ENCODE measurements around the gene ZNF837.
"Not testable (repeated sequence)": the region's sequence is repeated elsewhere in the genome, so short reads cannot be mapped to it uniquely, and the experiment has no call there.

Gene ZNF837

DNA sequence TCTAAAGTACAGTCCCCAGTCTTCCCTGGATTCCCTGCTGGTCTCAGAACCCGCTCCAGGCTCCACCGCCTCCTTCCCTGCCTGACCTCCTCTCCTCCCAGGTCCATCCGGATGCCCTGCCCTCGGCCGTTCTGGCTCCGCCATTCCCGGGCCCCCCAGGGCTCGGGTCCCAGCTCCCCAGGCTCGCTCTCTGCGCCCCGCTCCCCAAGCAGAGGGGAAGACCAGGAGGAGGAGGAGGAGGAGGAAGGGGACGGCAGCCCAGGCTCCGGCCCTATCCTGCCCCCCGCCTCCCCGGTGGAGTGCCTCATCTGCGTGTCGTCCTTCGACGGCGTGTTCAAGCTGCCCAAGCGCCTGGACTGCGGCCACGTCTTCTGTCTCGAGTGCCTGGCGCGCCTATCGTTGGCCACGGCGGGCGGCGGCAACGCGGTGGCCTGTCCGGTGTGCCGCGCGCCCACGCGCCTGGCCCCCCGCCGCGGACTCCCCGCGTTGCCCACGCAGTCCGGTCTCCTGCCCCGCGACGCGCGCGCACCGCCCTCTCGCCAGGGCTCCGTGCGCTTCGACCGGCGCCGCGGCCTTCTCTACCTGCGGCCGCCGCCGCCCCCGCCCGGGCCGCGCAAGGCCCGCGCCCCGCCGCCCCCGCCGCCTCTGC, 15.3 kb upstream of the ZNF837 start:
- no peak for DNase-seq

DNA sequence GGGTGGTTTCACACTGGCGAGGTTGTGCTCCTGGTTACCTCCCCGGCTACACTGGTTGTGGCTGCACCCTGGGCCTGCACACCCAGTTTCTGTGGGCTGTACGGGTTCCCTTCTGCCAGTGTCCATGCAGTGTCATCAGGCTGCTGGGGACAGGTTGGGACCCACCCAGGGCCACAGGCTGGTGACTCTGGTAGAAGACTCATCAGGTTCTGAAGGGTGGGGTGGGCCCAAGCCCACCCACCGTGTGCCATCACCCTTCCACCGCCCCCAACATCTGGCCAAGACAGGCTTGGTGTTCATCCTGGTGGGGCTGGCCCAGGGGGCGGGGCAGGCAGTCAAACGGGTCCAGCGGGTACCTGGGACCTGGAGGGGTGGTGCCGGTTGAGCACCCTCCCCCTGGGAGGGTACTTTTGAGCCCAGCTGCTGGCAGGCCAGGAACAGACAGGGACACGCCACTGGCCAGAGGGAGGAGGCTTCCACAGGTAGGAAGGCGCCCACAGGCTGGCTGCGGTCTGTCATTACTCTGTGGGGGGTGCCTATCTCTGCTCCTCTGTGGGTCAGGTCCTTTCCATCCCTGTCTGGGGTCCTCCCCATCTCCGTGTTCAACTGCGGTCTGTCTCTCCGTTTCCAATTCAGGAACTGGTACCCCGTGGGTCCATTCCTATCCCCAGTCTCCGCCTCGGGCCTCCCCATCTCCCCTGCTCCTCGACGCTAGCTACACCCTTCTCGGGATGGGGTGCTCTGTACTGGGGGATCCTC, 14.6 kb upstream of the ZNF837 start, which contains the start of gene RNF225:
TSS of gene RNF225 (plus strand) at position 437 of the 759 bp plus-strand sequence. CDS start 434 bp downstream, outside the sequence.
- no peak for DNase-seq

DNA sequence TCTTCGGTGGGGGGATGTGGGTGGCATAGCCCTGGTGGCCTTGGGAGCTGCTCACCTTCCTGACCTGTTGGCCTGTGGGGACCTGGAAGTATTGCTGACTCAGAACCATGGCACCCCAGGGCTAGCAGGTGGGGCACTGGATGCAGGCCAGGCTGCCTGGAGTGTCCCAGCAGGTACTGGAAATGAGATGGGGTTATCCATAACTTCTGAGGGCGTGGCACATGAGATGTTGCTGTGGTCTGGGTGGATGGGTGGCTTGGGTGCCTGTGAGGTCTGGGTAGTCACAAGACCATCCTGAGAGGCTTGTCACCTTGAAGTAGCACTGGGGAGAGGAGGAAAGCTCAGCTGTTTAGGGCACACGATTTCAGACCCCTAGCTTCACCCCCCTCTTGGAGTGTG, 14.0 kb upstream of the ZNF837 start:
- DNase-seq = no peak

DNA sequence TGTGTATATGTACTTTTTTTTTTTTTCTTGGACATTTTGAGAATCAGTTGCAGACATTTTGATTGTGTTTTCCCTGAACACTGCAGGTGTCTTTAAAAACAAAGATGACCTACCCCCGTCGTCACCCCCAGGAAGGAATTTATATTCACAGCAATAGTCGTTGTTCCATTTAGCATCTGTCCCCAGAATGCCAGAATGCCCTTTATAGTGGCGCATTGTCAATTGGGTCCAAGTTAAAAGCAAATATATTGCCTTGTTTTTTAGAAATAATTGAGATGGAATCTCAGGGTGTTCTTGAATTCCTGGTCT, 12.8 kb upstream of the ZNF837 start:
- no peak for DNase-seq

DNA sequence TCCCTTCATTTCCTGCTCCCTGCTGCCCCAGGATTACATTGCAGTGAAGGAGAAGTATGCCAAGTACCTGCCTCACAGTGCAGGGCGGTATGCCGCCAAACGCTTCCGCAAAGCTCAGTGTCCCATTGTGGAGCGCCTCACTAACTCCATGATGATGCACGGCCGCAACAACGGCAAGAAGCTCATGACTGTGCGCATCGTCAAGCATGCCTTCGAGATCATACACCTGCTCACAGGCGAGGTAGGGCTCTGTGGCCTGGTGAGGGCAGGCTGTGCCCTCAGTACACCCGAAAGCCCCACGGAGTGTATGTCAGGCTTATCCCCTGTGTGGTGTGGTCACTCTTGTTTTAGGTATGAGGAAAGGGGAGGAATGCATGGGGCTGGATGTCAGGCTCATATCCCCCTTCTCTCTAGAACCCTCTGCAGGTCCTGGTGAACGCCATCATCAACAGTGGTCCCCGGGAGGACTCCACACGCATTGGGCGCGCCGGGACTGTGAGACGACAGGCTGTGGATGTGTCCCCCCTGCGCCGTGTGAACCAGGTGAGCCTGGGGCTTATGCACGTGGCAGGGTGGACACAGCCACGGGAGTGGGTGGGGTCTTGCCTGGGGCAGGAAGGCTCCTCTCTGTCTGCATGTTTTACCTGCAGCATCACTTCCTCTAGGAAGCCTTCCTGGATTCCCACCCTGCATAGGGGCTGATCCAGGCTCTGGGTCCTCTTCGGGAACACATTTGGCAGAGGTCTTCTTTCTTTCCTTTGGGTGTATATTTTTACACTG, 12.3 kb upstream of the ZNF837 start:
- DNase-seq = no peak

DNA sequence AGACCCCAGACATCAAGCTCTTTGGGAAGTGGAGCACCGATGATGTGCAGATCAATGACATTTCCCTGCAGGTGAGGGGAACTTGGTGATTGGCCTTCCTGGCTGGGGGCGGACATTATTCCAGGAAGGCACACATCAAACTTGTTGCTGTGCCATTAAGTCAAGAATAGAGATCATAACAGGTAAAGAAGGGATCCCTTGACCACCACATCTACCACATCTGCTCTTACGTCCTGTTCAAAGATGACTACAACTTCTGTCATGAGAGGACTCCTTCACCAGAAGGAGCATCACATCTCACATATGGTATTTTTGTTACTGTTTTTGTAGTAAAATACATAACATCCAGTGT, 7.3 kb upstream of the ZNF837 start:
- no peak for DNase-seq

DNA sequence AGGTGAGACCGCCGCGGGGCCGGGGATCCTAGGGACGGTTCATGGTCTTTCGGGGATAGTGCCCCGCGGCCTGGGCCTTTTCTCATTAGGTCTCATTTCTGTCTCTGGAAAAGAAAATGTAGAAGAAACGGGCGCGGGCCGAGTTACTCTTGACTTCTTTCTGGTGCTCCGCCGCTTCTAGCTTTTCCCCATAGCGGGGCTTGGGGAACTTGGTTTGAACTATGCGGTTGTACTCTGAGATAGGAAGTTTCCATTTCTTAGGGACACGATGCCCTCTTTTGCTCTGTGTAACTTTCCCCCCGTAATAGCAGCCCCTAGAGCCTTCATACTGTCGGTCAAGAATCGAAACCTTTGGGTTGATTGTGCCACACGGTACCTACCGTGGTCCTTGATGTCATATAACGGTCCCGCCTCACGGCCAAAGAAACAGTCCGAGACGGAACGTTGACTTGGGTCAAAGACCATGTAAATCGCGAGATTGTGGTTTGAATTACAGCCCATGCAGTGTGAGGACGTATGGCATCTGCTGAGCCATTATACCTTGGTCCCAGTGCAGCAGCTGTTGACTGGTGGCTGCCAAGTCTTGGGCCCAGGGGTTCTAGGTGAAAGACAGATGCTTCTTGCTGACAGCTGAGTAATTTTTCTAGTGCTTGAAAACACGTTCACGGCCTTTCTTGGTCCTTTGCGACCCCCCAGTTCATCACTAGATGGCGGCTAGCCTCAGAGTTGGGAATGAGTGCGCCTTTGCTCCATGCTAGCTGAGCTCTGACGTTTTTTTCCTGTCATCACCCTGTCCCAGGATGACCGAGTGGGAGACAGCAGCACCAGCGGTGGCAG, 6.7 kb upstream of the ZNF837 start:
- no peak for DNase-seq

DNA sequence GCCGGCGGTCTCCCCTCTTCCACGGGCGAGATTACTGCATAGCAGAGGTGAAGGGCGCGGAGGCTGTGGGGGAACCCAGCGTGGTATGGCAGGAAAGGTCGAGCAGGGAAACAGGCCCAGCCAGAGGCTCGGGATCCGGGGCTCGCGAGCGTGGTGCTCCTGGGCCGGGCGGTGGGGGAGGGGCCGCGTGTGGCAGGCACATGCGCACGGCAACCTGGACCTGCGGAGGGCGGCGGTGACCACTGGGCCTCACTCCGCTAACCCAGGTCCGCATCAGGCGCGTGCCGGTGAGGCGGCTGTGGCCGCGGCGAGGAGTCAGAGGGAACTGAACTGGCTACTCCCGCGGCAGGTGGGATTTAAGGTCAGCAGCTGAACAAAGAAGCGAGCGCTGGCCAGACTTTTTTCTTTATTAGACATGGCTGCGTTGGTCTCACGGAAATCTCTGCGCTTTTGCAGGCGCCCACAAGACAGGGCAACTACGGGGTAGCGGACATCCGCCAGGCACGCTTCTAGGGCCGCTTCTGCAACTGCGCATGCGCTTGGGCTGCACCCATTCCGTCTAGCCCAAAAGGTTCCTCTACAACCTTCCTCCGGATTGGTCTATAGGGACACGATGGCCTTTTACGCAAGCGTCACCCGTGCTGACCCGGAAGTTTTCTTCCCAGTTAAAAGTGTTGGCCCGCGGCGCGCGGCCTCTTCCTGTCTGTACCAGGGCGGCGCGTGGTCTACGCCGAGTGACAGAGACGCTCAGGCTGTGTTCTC, 5.9 kb upstream of the ZNF837 start, which contains the start of gene RPS5:
TSS of gene RPS5 (plus strand) at position 694 of the 762 bp plus-strand sequence. CDS start 869 bp downstream, outside the sequence.
- peak; percentile 99 for DNase-seq

DNA sequence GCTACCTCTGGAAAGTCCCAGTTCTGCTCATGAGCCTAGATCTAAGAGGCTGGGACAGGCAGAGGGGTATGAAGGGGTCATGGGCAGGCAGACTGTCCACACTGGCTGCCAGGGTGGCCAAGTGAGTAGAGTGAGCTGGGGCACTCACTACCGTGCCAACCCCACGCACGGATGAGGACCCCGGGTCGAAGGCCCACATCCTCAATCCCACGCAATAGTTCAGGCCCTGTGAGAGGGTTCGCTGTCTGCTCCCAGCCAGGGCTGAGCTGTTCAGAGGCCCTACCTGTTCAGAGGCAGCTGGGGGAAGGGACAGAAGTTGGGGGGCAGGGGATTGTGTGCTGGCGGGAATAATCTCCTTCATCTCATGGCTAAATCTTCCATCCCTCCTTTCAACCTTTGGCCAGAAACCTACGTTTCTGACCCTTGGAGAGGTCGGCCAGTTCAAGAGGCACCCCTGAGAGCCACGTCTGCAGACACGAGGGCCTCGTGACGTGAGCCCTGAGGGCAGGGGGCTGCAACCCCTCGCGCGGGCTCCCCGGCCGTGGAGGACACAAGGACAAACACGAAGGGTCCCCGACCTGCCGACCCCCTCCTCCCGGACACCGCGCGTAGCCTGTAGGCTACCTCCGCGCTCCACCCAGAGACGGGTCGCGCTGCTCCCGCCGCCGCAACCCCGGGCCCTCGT, 5.2 kb upstream of the ZNF837 start:
- DNase-seq = no peak

DNA sequence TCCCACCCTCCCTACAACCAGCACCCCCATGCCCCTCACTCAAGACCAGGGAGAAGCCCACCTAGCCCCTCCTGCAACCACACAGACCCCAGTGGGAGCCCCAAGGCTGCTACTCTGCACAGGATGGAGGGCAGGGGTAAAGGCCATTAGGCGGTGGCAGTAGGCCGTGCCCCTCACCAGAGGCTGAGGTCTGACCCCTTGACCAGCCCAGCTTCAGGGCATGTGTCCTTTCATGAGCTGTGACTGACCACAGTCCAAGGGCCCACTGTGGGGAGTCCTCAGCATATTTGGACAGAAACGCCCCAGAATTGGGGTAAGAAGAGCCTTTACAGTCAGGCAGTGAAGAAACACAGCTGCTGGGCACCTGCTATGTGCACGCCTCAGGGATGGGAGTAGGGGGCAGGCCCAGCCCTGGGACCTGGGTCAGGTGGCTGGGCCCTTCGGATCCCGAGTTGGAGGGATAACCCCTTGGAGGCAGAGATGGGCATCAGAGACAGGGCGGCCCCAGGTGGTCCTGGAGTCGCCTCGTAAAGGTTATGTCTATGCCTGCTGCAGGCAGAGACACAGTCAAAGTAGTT, 4.6 kb upstream of the ZNF837 start:
- no peak for DNase-seq

DNA sequence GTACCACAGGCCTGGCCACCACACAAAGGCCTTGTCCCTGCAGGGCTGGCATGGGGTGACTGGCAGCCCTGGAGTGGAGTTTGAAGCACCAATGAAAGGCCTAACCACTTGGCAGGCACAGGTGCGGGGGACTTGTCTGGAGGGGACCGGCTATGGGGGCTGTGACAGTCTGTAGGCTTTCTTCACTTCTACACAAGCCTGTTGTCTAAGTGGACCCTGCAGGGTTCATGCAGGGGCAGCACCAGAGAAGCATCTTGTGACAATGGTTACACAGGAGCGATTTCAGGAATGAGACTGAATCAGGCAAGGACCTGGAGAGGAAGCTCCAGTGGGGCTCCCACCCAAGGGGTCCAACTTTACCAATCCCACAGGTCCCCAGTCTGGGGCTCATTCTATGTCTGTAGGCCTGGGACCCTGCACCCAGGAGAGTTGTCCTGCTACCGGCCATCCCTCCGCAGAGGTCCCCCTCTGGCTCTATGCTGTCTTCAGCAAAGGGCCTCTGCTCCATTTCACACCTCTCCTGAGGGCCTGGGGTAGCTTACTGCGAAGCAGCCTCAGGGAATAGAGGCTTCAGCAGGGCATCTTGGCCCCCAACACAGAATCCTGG, 2.3 kb upstream of the ZNF837 start:
- no peak for DNase-seq

DNA sequence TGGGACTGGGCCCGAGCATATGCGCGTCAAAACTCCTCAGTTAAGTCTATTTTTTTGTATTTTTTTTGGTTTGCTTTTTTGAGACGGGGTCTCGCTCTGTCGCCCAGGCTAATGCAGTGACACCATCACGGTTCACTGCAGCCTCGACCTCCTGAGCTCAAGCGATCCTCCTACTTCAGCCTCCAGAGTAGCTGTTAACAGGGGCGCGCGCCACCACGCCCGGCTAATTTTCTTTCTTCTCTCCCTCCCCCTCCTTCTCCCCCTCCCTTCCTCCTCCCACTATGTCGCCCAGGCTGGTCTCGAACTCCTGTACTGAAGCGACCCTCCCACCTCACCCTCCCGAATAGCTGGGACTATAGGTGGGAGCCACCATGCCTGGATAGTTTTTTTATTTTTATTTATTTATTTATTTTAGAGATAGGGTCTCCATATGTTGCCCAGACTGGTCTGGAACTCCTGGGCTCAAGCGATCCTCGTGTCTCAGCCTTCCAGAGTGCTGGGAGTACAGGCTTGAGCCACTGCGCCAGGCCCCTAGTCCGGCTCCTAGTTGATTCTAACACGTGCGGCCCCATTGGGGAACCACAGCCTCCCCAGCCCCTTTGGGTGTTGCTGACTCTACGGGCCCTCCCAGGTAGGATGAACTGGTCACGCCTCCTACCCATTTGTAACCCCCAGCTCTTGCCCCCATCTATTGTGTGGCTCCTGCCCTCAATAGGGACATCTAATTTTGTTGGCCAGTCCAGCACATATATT, 806 bp upstream of the ZNF837 start:
- DNase-seq = no peak

DNA sequence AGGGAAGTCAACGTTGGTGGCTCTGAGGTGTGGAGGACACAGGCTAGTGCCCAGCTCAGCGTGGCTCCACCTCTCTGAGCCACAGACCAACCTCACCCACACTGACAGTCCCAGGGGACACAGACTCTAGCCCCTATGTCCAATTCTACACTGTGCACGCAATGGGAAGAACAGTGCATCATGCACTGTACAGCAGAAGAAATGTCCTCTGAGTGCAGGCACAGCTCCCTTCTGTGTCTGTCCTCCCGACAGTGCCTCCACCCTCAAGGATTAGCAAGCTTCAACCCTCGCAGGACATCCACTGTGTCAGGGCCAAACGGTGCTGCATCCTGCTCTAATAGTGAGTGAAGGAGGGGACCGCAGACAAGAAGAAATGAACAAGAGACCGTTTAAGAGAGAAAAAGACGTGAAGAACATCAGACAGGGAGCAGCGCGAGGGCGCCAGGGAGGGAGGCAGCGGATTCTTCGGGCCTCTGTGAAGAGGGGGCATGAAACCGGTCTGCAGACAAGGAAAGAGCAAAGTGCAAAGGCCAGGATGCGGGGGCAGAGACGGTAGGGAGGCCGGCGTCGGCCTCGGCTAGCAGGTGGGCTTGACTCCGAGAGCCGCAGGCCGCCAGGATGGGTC, 681 bp downstream of the ZNF837 start:
- DNase-seq = no peak

DNA sequence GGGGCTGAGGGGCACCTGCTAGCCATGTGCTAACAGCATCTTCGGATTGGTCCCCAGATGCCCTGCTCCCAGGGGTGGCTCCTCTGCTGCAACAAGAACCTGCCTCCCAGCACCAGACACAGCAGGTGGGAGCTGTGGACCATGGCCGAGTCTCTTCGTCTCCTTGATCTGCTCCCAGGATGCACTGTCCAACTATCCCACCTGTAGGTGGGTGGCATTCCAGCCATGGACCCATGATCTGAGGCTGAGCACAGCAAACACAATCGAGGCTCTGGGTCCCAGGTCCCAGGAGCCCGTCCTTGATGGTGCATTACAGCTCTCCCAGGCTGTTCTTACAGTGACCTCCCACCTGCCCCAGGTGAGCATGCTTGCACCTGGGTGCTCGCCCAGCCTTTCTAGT, 1.6 kb downstream of the ZNF837 start:
- no peak for DNase-seq

DNA sequence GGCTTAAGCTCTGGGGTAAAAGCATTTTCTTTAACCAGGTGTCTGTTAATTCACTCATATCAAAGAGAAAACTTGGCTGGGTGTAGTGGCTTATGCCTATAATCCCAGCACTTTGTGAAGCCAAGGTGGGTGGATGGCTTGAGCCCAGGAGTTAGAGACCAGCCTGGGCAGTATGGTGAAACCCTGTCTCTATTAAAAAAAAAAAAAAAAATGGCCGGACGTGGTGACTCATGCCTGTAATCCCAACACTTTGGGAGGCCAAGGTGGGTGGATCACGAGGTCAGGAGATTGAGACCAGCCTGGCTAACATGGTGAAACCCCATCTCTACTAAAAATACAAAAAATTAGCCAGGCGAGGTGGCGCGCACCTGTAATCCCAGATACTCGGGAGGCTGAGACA, 4.1 kb downstream of the ZNF837 start:
- DNase-seq = not testable (repeated sequence)

DNA sequence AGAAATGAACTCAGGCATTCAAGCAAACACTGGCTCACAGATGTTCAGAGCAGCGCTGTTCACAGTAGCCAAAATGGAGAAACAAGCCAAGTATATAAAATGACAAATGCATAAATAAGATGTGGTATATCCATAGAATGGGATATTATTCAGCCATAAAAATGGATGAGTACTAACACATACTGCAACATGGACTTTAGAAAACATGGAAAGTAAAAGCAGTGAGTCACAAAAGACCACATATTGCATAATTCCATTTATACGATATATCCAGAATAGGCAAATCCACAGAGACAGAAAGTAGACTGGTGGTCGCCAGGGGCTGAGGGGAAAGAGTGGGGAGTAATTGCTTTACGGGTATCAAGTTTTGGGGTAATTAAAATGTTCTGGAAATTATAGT, 6.6 kb downstream of the ZNF837 start:
- no peak for DNase-seq

DNA sequence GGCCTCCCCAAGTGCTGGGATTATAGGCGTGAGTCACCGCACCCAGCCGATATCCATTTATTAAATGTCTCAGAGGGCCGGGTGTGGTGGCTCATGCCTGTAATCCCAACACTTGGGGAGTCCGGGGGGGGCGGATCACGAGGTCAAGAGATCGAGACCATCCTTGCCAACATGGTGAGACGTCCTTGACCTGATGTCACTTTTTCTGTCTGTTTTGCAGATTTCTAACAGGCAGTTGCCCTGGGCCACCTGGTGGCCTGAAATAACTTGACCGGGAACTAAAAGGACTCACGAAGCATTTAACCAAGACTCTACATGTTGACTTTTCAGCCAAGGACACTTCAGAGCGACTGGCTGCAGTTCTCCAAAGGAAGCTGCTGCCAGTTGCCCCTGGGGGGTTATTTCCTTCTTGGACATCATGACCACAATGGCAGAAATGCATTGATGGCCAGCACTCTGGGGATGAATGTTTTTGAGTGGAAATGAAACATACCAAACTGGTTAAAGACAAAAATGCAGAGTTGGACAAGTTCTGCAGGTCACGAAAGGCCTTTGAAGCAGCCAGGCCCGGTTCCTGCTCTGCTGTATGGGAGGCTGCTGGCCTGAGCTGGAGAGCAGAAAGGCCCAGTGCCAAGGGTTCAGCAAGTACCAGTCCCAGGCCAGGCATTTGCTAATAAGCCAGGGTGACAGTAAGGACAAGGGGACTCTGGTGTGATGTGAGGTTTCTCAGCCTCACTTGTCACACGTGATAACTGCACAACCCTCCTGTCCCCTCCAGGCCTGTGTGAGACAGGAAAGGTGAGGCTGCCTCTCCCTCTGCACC, 8.3 kb downstream of the ZNF837 start:
- no peak for DNase-seq
